H1 (cell line): ENCODE results near the gene CASZ1. TPM values are rescaled to one million over a fixed set of nuclear protein-coding genes. Genes with fewer than 3 reads are reported as not detected.

Source experiments
- CTCF ChIA-PET: fragments of 300-600 bp; sonication (Branson Sonifier 250); formaldehyde crosslinking; loops from one replicate; lab custom pipeline; 2021; ENCODE audit not compliant: partially characterized antibody; lab: Charles Lee
- POLR2A ChIA-PET: fragments of 300-600 bp; sonication (Branson Sonifier 250); formaldehyde crosslinking; loops from one replicate; lab custom pipeline; 2021; ENCODE audit warnings: inconsistent platforms; ENCODE audit not compliant: partially characterized antibody; lab: Charles Lee
- DNase-seq, 2 experiments: peaks; one replicate each; pipeline versions ENCODE4 v3.0.0 to v3.0.0-alpha.2; 2010 to 2022; ENCODE audit warnings: low spot score in 2 of 2, low read depth in 1 of 2, mixed read lengths in 1 of 2
- FAIRE-seq: peaks from 2 replicates; lab custom pipeline; 2011; peaks lifted over from hg19 to GRCh38; lab: Jason Lieb, UNC
- H2AFZ ChIP-seq: 2 replicates; pipeline ENCODE4 v1.8.1; 2012; ENCODE audit warnings: low read length, inconsistent platforms
- H2AK5ac ChIP-seq: 2 replicates; pipeline ENCODE4 v1.6.1; 2013; ENCODE audit warnings: low read depth, low read length
- H2BK120ac ChIP-seq: replicated peaks from 2 replicates; pipeline ENCODE3; 2013; ENCODE audit warnings: low read depth, low read length, inconsistent platforms
- H2BK12ac ChIP-seq: 2 replicates; pipeline ENCODE4 v1.6.1; 2013; ENCODE audit warnings: low read depth, low read length
- H2BK15ac ChIP-seq: 2 replicates; pipeline ENCODE4 v1.6.1; 2013; ENCODE audit warnings: low read length
- H2BK20ac ChIP-seq: 2 replicates; pipeline ENCODE4 v1.6.1; 2013; ENCODE audit warnings: low read length
- H2BK5ac ChIP-seq: 2 replicates; pipeline ENCODE4 v1.6.1; 2013; ENCODE audit warnings: low read depth, low read length
- H3K14ac ChIP-seq: 2 replicates; pipeline ENCODE4 v1.6.1; 2013; ENCODE audit warnings: inconsistent platforms; ENCODE audit not compliant: insufficient read length
- H3K18ac ChIP-seq: 2 replicates; pipeline ENCODE4 v1.6.1; 2013; ENCODE audit warnings: low read length; ENCODE audit errors: extremely low read depth
- H3K23ac ChIP-seq: 2 replicates; pipeline ENCODE4 v1.6.1; 2013; ENCODE audit warnings: inconsistent platforms; ENCODE audit not compliant: insufficient read length
- H3K23me2 ChIP-seq: 2 replicates; pipeline ENCODE4 v1.6.1; 2013; ENCODE audit warnings: low read depth, low read length
- H3K27ac ChIP-seq: 2 replicates; pipeline ENCODE4 v1.6.1; 2011; ENCODE audit warnings: low read depth, low read length, inconsistent platforms
- H3K27me3 ChIP-seq, 4 experiments: replicated peaks in 1 of 4; 1 replicate in 1 of 4; 2 replicates in 3 of 4; pipeline versions ENCODE4 v1.6.1 to v1.8.1; 2011 to 2013; ENCODE audit warnings: low read length in 3 of 4, mild to moderate bottlenecking in 3 of 4, inconsistent platforms in 2 of 4, mixed read lengths in 2 of 4, moderate library complexity in 1 of 4; ENCODE audit not compliant: control insufficient read depth in 3 of 4, insufficient read depth in 3 of 4; ENCODE audit errors: extremely low read depth in 1 of 4
- H3K36me3 ChIP-seq, 4 experiments: 2 replicates each; pipeline versions ENCODE4 v1.6.1 to v1.8.1; 2011 to 2013; ENCODE audit warnings: mild to moderate bottlenecking in 4 of 4, low read length in 3 of 4, moderate library complexity in 2 of 4, control low read depth in 1 of 4, inconsistent platforms in 1 of 4; ENCODE audit not compliant: insufficient read depth in 4 of 4, control insufficient read depth in 2 of 4
- H3K4ac ChIP-seq: replicated peaks from 2 replicates; pipeline ENCODE3; 2013; ENCODE audit warnings: low read length, low read depth, mixed read lengths, inconsistent platforms; ENCODE audit not compliant: insufficient read length
- H3K4me1 ChIP-seq, 4 experiments: replicated peaks in 1 of 4; 1 replicate in 1 of 4; 2 replicates in 3 of 4; pipeline versions ENCODE4 v1.6.1 to v1.8.1; 2011 to 2013; ENCODE audit warnings: low read length in 3 of 4, inconsistent platforms in 2 of 4, mixed read lengths in 1 of 4; ENCODE audit not compliant: insufficient read depth in 4 of 4, control insufficient read depth in 3 of 4
- H3K4me2 ChIP-seq, 2 experiments: 2 replicates each; pipeline versions ENCODE4 v1.6.1 to v1.8.1; 2011 to 2013; ENCODE audit warnings: low read depth in 2 of 2, low read length in 2 of 2, control low read depth in 1 of 2, inconsistent platforms in 1 of 2, mild to moderate bottlenecking in 1 of 2; ENCODE audit not compliant: insufficient read depth in 1 of 2
- H3K4me3 ChIP-seq, 4 experiments: fragments of 200-600, 300-600 bp in 1 of 4; sonication (generic), shearing (Covaris generic), sonication (Bioruptor Twin) in 1 of 4; 2 replicates each; pipeline versions ENCODE4 v1.5.1 to v1.8.1; 2011 to 2016; ENCODE audit warnings: low read length in 4 of 4, low read depth in 3 of 4, control low read depth in 2 of 4, inconsistent platforms in 2 of 4, mild to moderate bottlenecking in 2 of 4, mixed read lengths in 1 of 4, moderate library complexity in 1 of 4; ENCODE audit not compliant: insufficient read depth in 2 of 4; ENCODE audit errors: extremely low read depth in 1 of 4
- H3K56ac ChIP-seq: replicated peaks from 2 replicates; pipeline ENCODE3; 2013; ENCODE audit warnings: low read depth, mild to moderate bottlenecking, mixed read lengths, low read length, inconsistent platforms; ENCODE audit not compliant: insufficient read length
- H3K79me1 ChIP-seq: 2 replicates; pipeline ENCODE4 v1.6.1; 2013; ENCODE audit warnings: low read depth, low read length, control low read depth
- H3K79me2 ChIP-seq, 2 experiments: 2 replicates each; pipeline versions ENCODE4 v1.6.1 to v1.8.1; 2012 to 2013; ENCODE audit warnings: low read length in 2 of 2, mild to moderate bottlenecking in 2 of 2, inconsistent platforms in 1 of 2; ENCODE audit not compliant: insufficient read depth in 2 of 2, control insufficient read depth in 1 of 2
- H3K9ac ChIP-seq, 4 experiments: replicated peaks in 1 of 4; 1 replicate in 1 of 4; 2 replicates in 3 of 4; pipeline versions ENCODE4 v1.6.1 to v1.8.1; 2011 to 2013; ENCODE audit warnings: low read depth in 3 of 4, low read length in 3 of 4, control low read depth in 2 of 4, mild to moderate bottlenecking in 2 of 4, moderate library complexity in 2 of 4, inconsistent platforms in 1 of 4; ENCODE audit errors: extremely low read depth in 1 of 4
- H3K9me3 ChIP-seq, 2 experiments: 2 replicates each; pipeline versions ENCODE4 v1.6.1 to v1.8.1; 2012 to 2013; ENCODE audit warnings: mild to moderate bottlenecking in 2 of 2, moderate library complexity in 2 of 2, control low read depth in 1 of 2, inconsistent platforms in 1 of 2, low read depth in 1 of 2, low read length in 1 of 2, mixed read lengths in 1 of 2; ENCODE audit not compliant: insufficient read depth in 2 of 2
- H4K20me1 ChIP-seq, 2 experiments: replicated peaks in 1 of 2; 2 replicates each; pipeline versions ENCODE3 to v1.8.1; 2011 to 2013; ENCODE audit warnings: inconsistent platforms in 2 of 2, low read length in 2 of 2, mild to moderate bottlenecking in 1 of 2; ENCODE audit not compliant: insufficient read depth in 2 of 2, control insufficient read depth in 1 of 2
- H4K5ac ChIP-seq: 2 replicates; pipeline ENCODE4 v1.6.1; 2013; ENCODE audit warnings: low read length, low read depth, mixed read lengths, inconsistent platforms; ENCODE audit not compliant: insufficient read length
- H4K8ac ChIP-seq: 2 replicates; pipeline ENCODE4 v1.8.0; 2013; ENCODE audit warnings: mild to moderate bottlenecking, moderate library complexity, low read length, inconsistent platforms; ENCODE audit not compliant: insufficient read depth; ENCODE audit errors: extremely low read depth
- H4K91ac ChIP-seq: replicated peaks from 2 replicates; pipeline ENCODE3; 2013; ENCODE audit warnings: low read length, mixed read lengths, inconsistent platforms; ENCODE audit not compliant: insufficient read length
- BACH1 ChIP-seq: IDR thresholded peaks from 2 replicates; pipeline ENCODE4 v1.6.1; 2012; ENCODE audit warnings: low read length, improper control_type of control experiment
- CHD2 ChIP-seq: IDR thresholded peaks from 2 replicates; pipeline ENCODE4 v1.6.1; 2012; ENCODE audit warnings: low read length, improper control_type of control experiment
- FOSL1 ChIP-seq: IDR thresholded peaks from 2 replicates; pipeline ENCODE4 v1.6.1; 2011; ENCODE audit warnings: mild to moderate bottlenecking, low read depth, low read length, moderate library complexity; ENCODE audit not compliant: insufficient read depth
- JUN ChIP-seq: IDR thresholded peaks from 2 replicates; pipeline ENCODE4 v1.6.1; 2011; ENCODE audit warnings: low read depth, mild to moderate bottlenecking, improper control_type of control experiment, low read length
- JUND ChIP-seq: IDR thresholded peaks from 2 replicates; pipeline ENCODE4 v1.6.1; 2011; ENCODE audit warnings: mild to moderate bottlenecking, improper control_type of control experiment, low read length
- RXRA ChIP-seq: IDR thresholded peaks from 2 replicates; pipeline ENCODE4 v1.6.1; 2011; ENCODE audit warnings: low read depth, mild to moderate bottlenecking, low read length, moderate library complexity; ENCODE audit not compliant: insufficient read depth
- SP1 ChIP-seq: IDR thresholded peaks from 2 replicates; pipeline ENCODE4 v1.6.1; 2011; ENCODE audit warnings: low read depth, low read length
- SP2 ChIP-seq: IDR thresholded peaks from 2 replicates; pipeline ENCODE4 v1.6.1; 2012; ENCODE audit warnings: mild to moderate bottlenecking, low read length, inconsistent platforms
- TCF12 ChIP-seq: IDR thresholded peaks from 2 replicates; pipeline ENCODE4 v1.6.1; 2011; ENCODE audit warnings: low read depth, mild to moderate bottlenecking, low read length
- whole genome bisulfite sequencing, 2 experiments: shearing (Covaris generic) in 1 of 2; methylation state at CpG; one replicate each; pipeline versions ENCODE4 v1.1.6 to v1.1.7; 2013 to 2015; ENCODE audit warnings: low lambda C conversion rate in 2 of 2, mixed read lengths in 2 of 2, inconsistent platforms in 1 of 2, low coverage in 1 of 2, missing lambda C conversion rate in 1 of 2; ENCODE audit not compliant: insufficient replicate concordance in 2 of 2, insufficient coverage in 1 of 2, insufficient read length in 1 of 2; ENCODE audit errors: extremely low coverage in 1 of 2, missing lambda C conversion rate in 1 of 2; 5-methylcytosine and 5-hydroxymethylcytosine counted together
- polyA plus RNA-seq, 7 experiments: library from polyadenylated mRNA; depleted of rRNA in 3 of 7; stranded (reverse) in 5 of 7; unstranded in 2 of 7; fragments of >200 nt in 5 of 7; fragments of 200-250 nt in 2 of 7; gene quantifications; 1 replicate in 5 of 7; 2 replicates in 1 of 7; 4 replicates in 1 of 7; pipeline versions ENCODE4 v1.2.1 to v1.2.3, GENCODE V29; 2011 to 2013; ENCODE audit warnings: missing spikeins in 2 of 7, mixed read lengths in 2 of 7
- total RNA-seq: library from RNA; stranded (reverse); fragmentation: NEBNext Ultra II Directional; extraction: Animal tissue kit (Norgen Biotek cat#: 25700); gene quantifications from 2 replicates; pipeline ENCODE4 v1.2.1, GENCODE V29; 2021

The CASZ1 gene
- total and polyA plus RNA-seq, 2 of the 8 experiments (the other 6 are each of a cell fraction or from before 2014, with no cell fraction given) = 4.4 to 7.7 TPM

DNA sequence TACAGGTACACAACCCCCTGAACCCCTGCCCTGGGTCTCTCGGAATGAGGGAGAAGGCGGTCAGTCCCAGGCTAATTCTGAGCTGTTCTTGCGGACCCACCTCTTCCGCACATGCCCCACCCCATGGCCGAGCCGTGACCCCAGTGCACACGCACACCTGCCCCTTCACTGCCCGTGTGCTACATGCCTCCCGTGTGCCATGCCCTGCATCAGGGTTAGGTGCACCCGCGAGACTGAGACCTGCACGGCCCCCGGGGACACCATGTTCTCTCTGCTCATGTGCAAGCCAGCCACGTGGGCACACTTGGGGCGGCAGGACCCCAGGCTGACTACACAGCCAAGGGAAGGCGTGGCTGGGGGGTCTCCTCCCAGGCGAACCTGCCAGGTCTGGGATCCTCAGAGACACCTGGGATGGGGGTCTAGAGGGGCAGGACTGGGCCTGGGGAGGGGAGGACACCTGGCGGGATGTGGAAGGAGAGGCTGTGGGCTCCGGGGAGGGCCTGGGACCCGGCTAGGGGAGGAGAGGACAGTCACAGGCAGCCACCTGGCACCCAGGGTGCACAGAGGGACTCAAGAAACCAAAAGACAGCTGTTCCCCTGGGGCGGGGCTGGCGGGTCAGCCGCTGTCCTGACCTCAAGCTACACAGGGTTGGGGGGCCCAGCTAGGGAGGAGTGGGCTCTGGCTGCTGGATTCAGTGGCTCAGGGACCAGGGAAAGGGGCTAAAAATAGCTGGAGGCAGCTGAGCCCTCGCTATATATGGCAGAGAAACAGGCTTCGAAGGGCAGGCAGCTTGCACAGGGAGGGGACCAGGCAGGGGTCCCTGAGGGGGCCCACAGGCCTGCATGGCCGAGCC is 133.4 kb downstream of the CASZ1 start:
- no peak overlapping the region for H3K27ac ChIP-seq
- POLR2A ChIA-PET = interaction anchor here (1.0 to 1.5 kb wide), 3 partner anchors 12 to 42 kb away, joined by 3 to 5 read pairs (median 3); no protein-coding TSS in a partner anchor
- FAIRE-seq = no peak

More for the DNA sequence above, 133.4 kb downstream of the CASZ1 start:
- CTCF ChIA-PET = interaction anchor here (0.5 to 1.4 kb wide), 5 partner anchors 14 to 207 kb away, joined by 3 to 4 read pairs (median 3); no protein-coding TSS in a partner anchor
- no peak overlapping the region for H2BK20ac ChIP-seq
- H2BK120ac ChIP-seq = no peak overlapping the region
- peaks cover 0 to 17% (median 11%) of the 10 kb centered on the region in 4 experiments; a peak in 5 of 7 replicates for H3K4me1 ChIP-seq
- peaks cover 1 to 12% of the 10 kb centered on the region in 2 experiments for H4K20me1 ChIP-seq
- 91% methylated on average over 19 of the region's 26 CpGs; no CpG with 5 or more reads in 1 of the 2 experiments for WGBS, 2 experiments
- no peaks in the 10 kb centered on the region; the same call in none of the 2 replicates for H3K79me1 ChIP-seq
- H3K9ac ChIP-seq = no peak overlapping the region
- H3K9me3 ChIP-seq = no peaks in the 10 kb centered on the region
- no peak for DNase-seq
- H3K36me3 ChIP-seq = peaks cover 0 to 3% (median 1%) of the 10 kb centered on the region in 4 experiments; a peak in 5 of 8 replicates
- H2BK5ac ChIP-seq = peak overlapping the region; percentile 54; the same call in 1 of the 2 replicates
- no peak overlapping the region for H3K4me2 ChIP-seq
- peak overlapping the region; percentile 81; the same call in 1 of the 2 replicates for H4K8ac ChIP-seq
- H3K27me3 ChIP-seq = peaks cover 0 to 2% (median 0%) of the 10 kb centered on the region in 4 experiments; a peak in 1 of 7 replicates
- no peak for TF ChIP-seq FOSL1
- no peak for TF ChIP-seq JUN
- no peak for TF ChIP-seq SP1
- no peak for TF ChIP-seq JUND
- no peak for TF ChIP-seq CHD2
- TF ChIP-seq SP2 = no peak
- no peak for TF ChIP-seq BACH1
- no peak for TF ChIP-seq TCF12
- TF ChIP-seq RXRA = no peak
- H3K18ac ChIP-seq = no peak overlapping the region; the same call in 1 of the 2 replicates
- peaks cover 12% of the 10 kb centered on the region for H3K23me2 ChIP-seq
- no peak overlapping the region for H4K91ac ChIP-seq
- H3K23ac ChIP-seq = no peak overlapping the region
- peak overlapping the region; percentile 31; the same call in 1 of the 2 replicates for H2BK15ac ChIP-seq
- H2AK5ac ChIP-seq = peak overlapping the region; percentile 84; the same call in 1 of the 2 replicates
- no peak overlapping the region for H2AFZ ChIP-seq
- H3K79me2 ChIP-seq = no peaks in the 10 kb centered on the region
- no peak overlapping the region for H3K56ac ChIP-seq
- H3K4me3 ChIP-seq = no peak overlapping the region
- no peak overlapping the region for H3K4ac ChIP-seq
- H2BK12ac ChIP-seq = no peak overlapping the region
- H3K14ac ChIP-seq = no peak overlapping the region
- no peak overlapping the region for H4K5ac ChIP-seq
